ENCODE results near the gene SLITRK4. TPM values are rescaled to one million over a fixed set of nuclear protein-coding genes. Genes with fewer than 3 reads are reported as not detected.

SLITRK4 gene
- total RNA-seq, 1 donor from 2014 or later = 3.5 TPM

Other genes starting within 250 kb of the SLITRK4 start
- gene SPANXN3, start 118.6 kb downstream of the SLITRK4 start, total RNA-seq = not detected in 2 replicates
- not detected in 2 replicates for gene SPANXN2, start 84.7 kb upstream of the SLITRK4 start, total RNA-seq
- not detected in 2 replicates for gene UBE2NL, start 248.0 kb upstream of the SLITRK4 start, total RNA-seq

All from myocyte (in vitro differentiated cells).